HL-60 (cell line): ENCODE results near the gene HRH1.

Experiments used
- CTCF ChIP-seq: IDR thresholded peaks from one replicate; pipeline ENCODE4 v1.5.1; 2011; ENCODE audit warnings: low read length, control low read depth, inconsistent platforms; ENCODE audit not compliant: insufficient read depth
- POLR2AphosphoS5 ChIP-seq: IDR thresholded peaks from 2 replicates; pipeline ENCODE4 v1.6.1; 2012; ENCODE audit warnings: low read depth

GRCh38 chr3:11220230-11220629 is 65.9 kb downstream of the HRH1 start:
- no peak for TF ChIP-seq CTCF
- no peak for TF ChIP-seq POLR2AphosphoS5
